HEK293 (cell line): Measurements from ENCODE around the gene ZYG11B.

Source experiments
- ELK4 ChIP-seq: IDR thresholded peaks from 2 replicates; pipeline ENCODE4 v1.6.1; 2011; ENCODE audit warnings: mild to moderate bottlenecking, low read depth, low read length, borderline replicate concordance
- GFI1B ChIP-seq: fragments of 450-650 bp; formaldehyde crosslinking; IDR thresholded peaks from 2 replicates; pipeline ENCODE4 v1.5.1; 2016; ENCODE audit warnings: missing biosample characterization, missing genetic modification characterization
- HOXC10 ChIP-seq: sonication (generic); formaldehyde crosslinking; IDR thresholded peaks from 2 replicates; pipeline ENCODE4 v1.8.1; 2023; ENCODE audit warnings: mild to moderate bottlenecking, missing genetic modification reagents
- KLF16 ChIP-seq: fragments of 450-650 bp; formaldehyde crosslinking; IDR thresholded peaks from 2 replicates; pipeline ENCODE4 v1.5.1; 2017; ENCODE audit warnings: missing biosample characterization, missing genetic modification characterization
- MYNN ChIP-seq: fragments of 450-650 bp; formaldehyde crosslinking; IDR thresholded peaks from 2 replicates; pipeline ENCODE4 v1.5.1; 2016; ENCODE audit warnings: missing biosample characterization, missing genetic modification characterization, borderline replicate concordance
- PBX3 ChIP-seq: sonication (generic); formaldehyde crosslinking; IDR thresholded peaks from 2 replicates; pipeline ENCODE4 v1.8.1; 2022; ENCODE audit warnings: mild to moderate bottlenecking, moderate library complexity, missing genetic modification reagents
- REPIN1 ChIP-seq: fragments of 450-650 bp; formaldehyde crosslinking; IDR thresholded peaks from 2 replicates; pipeline ENCODE4 v1.5.1; 2017; ENCODE audit warnings: missing biosample characterization, missing genetic modification characterization, low read depth
- SCRT1 ChIP-seq: fragments of 450-650 bp; formaldehyde crosslinking; IDR thresholded peaks from 2 replicates; pipeline ENCODE4 v1.5.1; 2016; ENCODE audit warnings: missing biosample characterization, missing genetic modification characterization, borderline replicate concordance
- SP3 ChIP-seq: fragments of 450-650 bp; formaldehyde crosslinking; IDR thresholded peaks from 2 replicates; pipeline ENCODE4 v1.5.1; 2016; ENCODE audit warnings: missing biosample characterization, missing genetic modification characterization
- SP7 ChIP-seq: fragments of 450-650 bp; formaldehyde crosslinking; IDR thresholded peaks from 2 replicates; pipeline ENCODE4 v1.5.1; 2016; ENCODE audit warnings: missing biosample characterization, missing genetic modification characterization
- ZBTB21 ChIP-seq: fragments of 450-650 bp; formaldehyde crosslinking; IDR thresholded peaks from 2 replicates; pipeline ENCODE4 v1.5.1; 2017; ENCODE audit warnings: missing biosample characterization, missing genetic modification characterization
- ZBTB44 ChIP-seq: fragments of 450-650 bp; IDR thresholded peaks from 2 replicates; pipeline ENCODE4 v1.5.1; 2018; ENCODE audit warnings: missing biosample characterization, mild to moderate bottlenecking, missing genetic modification characterization
- ZBTB48 ChIP-seq: fragments of 450-650 bp; formaldehyde crosslinking; IDR thresholded peaks from 2 replicates; pipeline ENCODE4 v1.5.1; 2016; ENCODE audit warnings: missing biosample characterization, missing genetic modification characterization
- ZBTB6 ChIP-seq: fragments of 450-650 bp; formaldehyde crosslinking; IDR thresholded peaks from 2 replicates; pipeline ENCODE4 v1.5.1; 2017; ENCODE audit warnings: missing biosample characterization, missing genetic modification characterization
- ZFP37 ChIP-seq: fragments of 450-650 bp; formaldehyde crosslinking; IDR thresholded peaks from 2 replicates; pipeline ENCODE4 v1.5.1; 2016; ENCODE audit warnings: missing biosample characterization, missing genetic modification characterization
- ZFP69B ChIP-seq: fragments of 450-650 bp; formaldehyde crosslinking; IDR thresholded peaks from 2 replicates; pipeline ENCODE4 v1.5.1; 2016; ENCODE audit warnings: missing biosample characterization, missing genetic modification characterization
- ZNF114 ChIP-seq: fragments of 450-650 bp; formaldehyde crosslinking; IDR thresholded peaks from 2 replicates; pipeline ENCODE4 v1.5.0; 2017; ENCODE audit warnings: missing biosample characterization, missing genetic modification characterization
- ZNF155 ChIP-seq: fragments of 450-650 bp; formaldehyde crosslinking; IDR thresholded peaks from 2 replicates; pipeline ENCODE4 v1.5.1; 2016; ENCODE audit warnings: missing biosample characterization, missing genetic modification characterization
- ZNF175 ChIP-seq: fragments of 450-650 bp; formaldehyde crosslinking; IDR thresholded peaks from 2 replicates; pipeline ENCODE4 v1.5.1; 2016; ENCODE audit warnings: missing biosample characterization, missing genetic modification characterization
- ZNF214 ChIP-seq: fragments of 450-650 bp; formaldehyde crosslinking; IDR thresholded peaks from 2 replicates; pipeline ENCODE4 v1.5.1; 2017; ENCODE audit warnings: missing biosample characterization, mild to moderate bottlenecking, missing genetic modification characterization, borderline replicate concordance
- ZNF335 ChIP-seq: fragments of 450-650 bp; formaldehyde crosslinking; conservative IDR thresholded peaks from 2 replicates; pipeline ENCODE4 v1.5.1; 2016; ENCODE audit warnings: missing biosample characterization, missing genetic modification characterization
- ZNF366 ChIP-seq: fragments of 450-650 bp; formaldehyde crosslinking; conservative IDR thresholded peaks from 2 replicates; pipeline ENCODE4 v1.5.1; 2016; ENCODE audit warnings: missing biosample characterization, missing genetic modification characterization
- ZNF501 ChIP-seq: fragments of 450-650 bp; formaldehyde crosslinking; IDR thresholded peaks from 2 replicates; pipeline ENCODE4 v1.5.1; 2016; ENCODE audit warnings: missing biosample characterization, missing genetic modification characterization
- ZNF558 ChIP-seq: fragments of 450-650 bp; formaldehyde crosslinking; IDR thresholded peaks from 2 replicates; pipeline ENCODE4 v1.5.1; 2016; ENCODE audit warnings: missing biosample characterization, missing genetic modification characterization
- ZNF596 ChIP-seq: fragments of 450-650 bp; IDR thresholded peaks from 2 replicates; pipeline ENCODE4 v1.5.0; 2018; ENCODE audit warnings: missing biosample characterization, mild to moderate bottlenecking, missing genetic modification characterization, moderate library complexity
- ZNF626 ChIP-seq: fragments of 450-650 bp; sonication (Bioruptor Pico); formaldehyde crosslinking; IDR thresholded peaks from 2 replicates; pipeline ENCODE4 v1.5.1; 2018; ENCODE audit warnings: missing biosample characterization, missing genetic modification characterization, inconsistent platforms
- ZNF677 ChIP-seq: fragments of 450-650 bp; IDR thresholded peaks from 2 replicates; pipeline ENCODE4 v1.5.0; 2018; ENCODE audit warnings: missing biosample characterization, mild to moderate bottlenecking, missing genetic modification characterization, moderate library complexity
- ZNF701 ChIP-seq: fragments of 450-650 bp; formaldehyde crosslinking; IDR thresholded peaks from 2 replicates; pipeline ENCODE4 v1.5.1; 2016; ENCODE audit warnings: missing biosample characterization, missing genetic modification characterization
- ZNF747 ChIP-seq: fragments of 450-650 bp; formaldehyde crosslinking; IDR thresholded peaks from 2 replicates; pipeline ENCODE4 v1.5.1; 2016; ENCODE audit warnings: missing biosample characterization, missing genetic modification characterization
- ZNF768 ChIP-seq: fragments of 450-650 bp; formaldehyde crosslinking; IDR thresholded peaks from 2 replicates; pipeline ENCODE4 v1.5.1; 2018; ENCODE audit warnings: missing biosample characterization, mild to moderate bottlenecking, missing genetic modification characterization
- ZNF777 ChIP-seq: fragments of 450-650 bp; formaldehyde crosslinking; IDR thresholded peaks from 2 replicates; pipeline ENCODE4 v1.5.1; 2017; ENCODE audit warnings: missing biosample characterization, missing genetic modification characterization, borderline replicate concordance
- ZNF785 ChIP-seq: fragments of 450-650 bp; formaldehyde crosslinking; IDR thresholded peaks from 2 replicates; pipeline ENCODE4 v1.5.1; 2016; ENCODE audit warnings: missing biosample characterization, missing genetic modification characterization
- ZSCAN5A ChIP-seq: fragments of 450-650 bp; formaldehyde crosslinking; IDR thresholded peaks from 2 replicates; pipeline ENCODE4 v1.5.1; 2016; ENCODE audit warnings: missing biosample characterization, missing genetic modification characterization
- ZXDB ChIP-seq: fragments of 450-650 bp; formaldehyde crosslinking; IDR thresholded peaks from 2 replicates; pipeline ENCODE4 v1.5.1; 2016; ENCODE audit warnings: missing biosample characterization, missing genetic modification characterization

Gene ZYG11B

GRCh38 chr1:52697795-52698674 lies 28.2 kb upstream of the ZYG11B start, which contains the start of gene COA7 (continued):
- no peak for TF ChIP-seq ZNF214 (tag by site-specific recombination)
- no peak for TF ChIP-seq MYNN
- no peak for TF ChIP-seq ZNF785 (tag by site-specific recombination)
- no peak for TF ChIP-seq ZNF701 (tag by site-specific recombination)
- peak; percentile 90 for TF ChIP-seq ZNF501 (tag by site-specific recombination)
- TF ChIP-seq ZNF777 (tag by site-specific recombination), result no peak
- TF ChIP-seq GFI1B (tag by site-specific recombination), result peak; percentile 32; the same call in 1 of the 2 replicates
- no peak for TF ChIP-seq ZNF677 (tag by site-specific recombination)
- peak; percentile 94 for TF ChIP-seq ZBTB48 (tag by site-specific recombination)
- no peak for TF ChIP-seq ZNF558 (tag by site-specific recombination)
- peak; percentile 25; the same call in 1 of the 2 replicates for TF ChIP-seq ZSCAN5A (tag by site-specific recombination)
- TF ChIP-seq ELK4, result no peak
- TF ChIP-seq ZNF175, result no peak
- TF ChIP-seq ZNF596 (tag by site-specific recombination), result no peak
- TF ChIP-seq ZFP37 (tag by site-specific recombination), result peak; percentile 55; the same call in 1 of the 2 replicates
- TF ChIP-seq SP3, result peak; percentile 91
- TF ChIP-seq SCRT1 (tag by site-specific recombination), result no peak
- no peak for TF ChIP-seq ZNF366 (tag by site-specific recombination)
- TF ChIP-seq ZXDB (tag by site-specific recombination), result peak; percentile 89
- no peak for TF ChIP-seq ZBTB44
- no peak for TF ChIP-seq ZNF155
- no peak for TF ChIP-seq ZNF114
- TF ChIP-seq ZNF747 (tag by site-specific recombination), result no peak
- peak; percentile 40; the same call in 1 of the 2 replicates for TF ChIP-seq ZBTB6
- TF ChIP-seq ZFP69B (tag by site-specific recombination), result peak; percentile 56; the same call in 1 of the 2 replicates
- TF ChIP-seq REPIN1 (tag by site-specific recombination), result 0 out of 2 replicates have a peak, but pooled peaks have one; percentile 20
- TF ChIP-seq ZNF768 (tag by site-specific recombination), result no peak
- no peak for TF ChIP-seq ZNF626 (tag by site-specific recombination)
- peak; percentile 81 for TF ChIP-seq ZNF335 (tag by site-specific recombination)
- TF ChIP-seq ZBTB21 (tag by site-specific recombination), result peak; percentile 37; the same call in 1 of the 2 replicates
- peak; percentile 39; the same call in 1 of the 2 replicates for TF ChIP-seq PBX3 (CRISPR knock-in tag)
- peak; percentile 77 for TF ChIP-seq SP7 (tag by site-specific recombination)
- no peak for TF ChIP-seq HOXC10 (CRISPR knock-in tag)
- TF ChIP-seq KLF16, result peak; percentile 97
